ENCODE measurements around the gene TEDC1.

Gene TEDC1

DNA sequence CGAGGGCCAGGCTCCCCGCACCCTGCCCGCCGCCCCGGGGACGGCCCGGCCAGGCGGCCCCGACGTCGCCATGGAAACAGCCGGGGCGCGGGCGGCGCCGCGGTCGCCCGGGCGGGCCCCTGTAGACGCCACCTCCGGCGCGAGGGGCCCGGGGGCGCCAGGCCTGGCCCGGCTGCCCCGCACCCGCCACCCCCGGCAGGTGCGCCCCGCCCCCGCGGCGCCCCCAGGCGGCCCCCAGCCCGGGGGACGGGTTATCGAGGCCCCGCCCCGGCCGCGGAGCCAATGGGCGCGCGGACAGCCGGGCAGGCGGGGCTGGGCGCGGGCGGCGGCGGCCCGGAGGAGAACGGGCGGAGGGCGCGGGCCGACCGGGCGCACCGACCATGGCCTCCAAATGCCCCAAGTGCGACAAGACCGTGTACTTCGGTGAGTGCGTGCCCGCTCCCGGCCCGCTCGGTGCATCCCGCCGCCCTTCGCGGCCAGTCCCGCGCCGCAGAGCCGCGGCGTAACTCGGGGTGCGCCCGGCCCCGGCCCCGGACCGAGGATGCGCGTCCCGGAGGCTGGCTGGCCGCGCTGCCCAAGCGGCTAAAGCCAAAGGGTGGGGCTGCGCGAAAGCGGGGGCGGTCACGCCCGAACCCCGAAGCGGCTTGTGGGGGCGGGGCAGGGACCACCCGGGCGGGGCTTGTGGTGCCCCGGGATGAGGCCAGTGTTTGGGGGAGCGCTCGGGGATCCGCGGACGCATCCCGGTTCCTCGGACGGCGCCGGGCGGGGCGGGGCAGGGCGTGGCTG, 16.4 kb upstream of the TEDC1 start, which contains the start of gene CRIP2:
Gene CRIP2, plus strand, starts transcription at position 339 of the 786 bp plus-strand sequence. Its CDS starts 42 bp downstream, at position 381.
- DNase-seq, result peak in 3 of 5 donors; percentile 53 to 75 (median 58)

DNA sequence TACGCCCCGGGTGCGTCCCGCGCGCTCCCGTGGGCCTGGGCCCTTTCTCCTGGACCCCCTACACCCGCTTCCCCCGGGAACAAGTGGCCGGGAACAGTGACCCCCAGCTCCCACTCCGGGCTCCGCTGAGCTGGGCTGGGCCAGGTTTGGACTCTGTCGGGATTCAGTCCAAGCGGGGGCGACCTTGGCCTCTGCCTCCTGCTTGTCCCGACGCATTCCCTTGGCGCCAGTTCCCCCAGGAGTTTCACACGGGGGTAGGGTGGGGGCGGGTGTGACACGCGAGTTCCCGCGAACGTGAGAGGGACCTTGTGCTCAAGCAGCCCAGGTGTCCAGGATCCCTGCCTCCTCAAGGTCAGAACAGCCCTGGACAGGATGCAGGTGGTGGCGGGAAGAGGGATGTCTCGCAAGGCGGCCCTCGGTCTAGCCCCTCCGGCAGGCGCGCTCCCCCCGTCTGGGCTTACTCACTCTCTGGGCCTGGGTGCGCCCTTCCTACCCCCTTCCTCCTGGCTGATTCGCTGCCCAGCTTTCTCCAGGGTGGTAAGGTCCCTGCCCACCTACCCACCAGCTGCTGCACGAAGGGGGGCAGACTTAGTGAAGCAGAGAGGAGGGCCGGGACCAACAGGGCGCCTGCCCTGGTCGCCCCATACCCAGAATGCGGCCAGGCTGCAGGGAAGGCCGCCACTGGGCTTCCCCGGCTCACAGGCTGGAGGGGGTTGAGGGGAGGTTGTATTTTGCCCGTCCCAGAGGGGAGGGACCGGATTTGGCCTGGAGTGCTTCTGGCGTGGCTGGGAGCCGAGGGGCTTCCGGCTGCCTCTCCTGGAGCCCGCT, 15.6 kb upstream of the TEDC1 start:
- DNase-seq, result no peak

- DNase-seq, result no peak
Measured at GRCh38 chr14:105476097-105476830, 14.8 kb upstream of the TEDC1 start.

DNA sequence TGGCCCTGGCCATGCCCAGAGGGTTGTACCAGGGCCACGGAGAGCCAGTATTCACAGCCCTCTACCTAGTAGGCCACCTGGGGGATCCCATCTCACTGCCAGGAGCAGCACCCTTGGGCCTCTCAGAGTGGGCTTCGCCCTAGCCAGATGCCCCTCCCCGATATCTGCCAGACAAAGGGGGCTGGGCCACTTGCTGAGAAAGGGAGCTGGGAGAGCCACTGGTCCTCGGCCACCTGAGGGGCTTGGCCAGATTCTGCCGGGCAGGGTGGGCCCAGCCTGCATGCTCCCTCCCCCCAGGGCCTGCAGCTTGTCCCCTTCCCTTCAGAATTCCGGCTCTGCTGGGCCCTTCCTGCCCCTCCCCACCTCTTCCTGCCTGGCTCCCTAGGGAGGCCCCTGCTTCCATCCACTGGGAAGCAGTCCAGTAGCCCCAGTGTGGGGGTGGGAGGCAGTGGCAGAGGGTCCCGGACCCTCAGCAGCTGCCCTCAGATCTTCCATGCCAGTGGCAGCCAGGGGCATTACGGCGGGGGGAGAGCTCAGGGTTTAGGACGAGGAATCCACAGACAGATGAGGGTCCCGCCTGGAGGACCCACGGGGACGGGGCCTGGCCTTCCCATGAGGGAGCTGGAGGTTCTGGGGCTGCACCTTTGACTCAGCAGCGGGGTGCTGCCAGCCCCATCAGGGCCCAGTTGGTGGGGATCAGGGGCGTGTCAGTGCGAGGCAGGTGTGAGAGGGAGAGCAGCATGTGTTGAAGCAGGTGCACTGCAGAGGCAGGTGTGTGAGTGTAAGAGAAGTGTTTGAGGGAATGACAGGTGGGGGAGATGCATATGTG, 14.0 kb upstream of the TEDC1 start:
- DNase-seq, result no peak

DNA sequence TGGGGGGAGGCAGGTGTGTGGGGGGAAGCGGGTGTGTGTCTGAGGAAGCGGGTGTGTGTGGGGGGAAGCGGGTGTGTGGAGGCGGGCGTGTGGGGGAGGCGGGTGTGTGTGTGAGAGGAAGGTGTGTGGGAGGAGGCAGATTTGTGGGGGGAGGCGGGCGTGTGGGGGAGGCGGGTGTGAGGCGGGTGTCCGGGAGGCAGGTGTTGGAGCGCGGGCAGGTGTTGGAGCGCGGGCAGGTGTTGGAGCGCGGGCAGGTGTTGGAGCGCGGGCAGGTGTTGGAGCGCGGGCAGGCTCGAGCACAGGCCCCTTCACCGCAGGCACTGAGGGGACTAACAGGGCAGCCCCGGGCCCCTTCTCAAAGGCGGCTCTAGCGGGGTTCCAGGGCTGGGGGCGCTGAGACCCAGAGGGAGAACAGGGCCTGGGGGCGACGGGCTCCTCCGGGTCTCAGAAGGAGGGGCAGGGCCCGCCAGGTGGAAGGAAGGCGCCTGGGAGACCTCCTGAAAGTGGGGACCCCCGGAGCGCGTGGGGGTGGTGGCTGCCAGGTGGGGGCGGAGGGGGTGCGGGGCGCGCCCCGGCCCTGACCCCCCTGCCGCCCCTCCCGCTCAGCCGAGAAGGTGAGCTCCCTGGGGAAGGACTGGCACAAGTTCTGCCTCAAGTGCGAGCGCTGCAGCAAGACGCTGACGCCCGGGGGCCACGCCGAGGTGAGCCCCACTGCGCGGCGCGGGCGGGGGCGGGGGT, 13.2 kb upstream of the TEDC1 start:
- peak in 4 of 5 donors; percentile 72 to 83 (median 80) for DNase-seq

DNA sequence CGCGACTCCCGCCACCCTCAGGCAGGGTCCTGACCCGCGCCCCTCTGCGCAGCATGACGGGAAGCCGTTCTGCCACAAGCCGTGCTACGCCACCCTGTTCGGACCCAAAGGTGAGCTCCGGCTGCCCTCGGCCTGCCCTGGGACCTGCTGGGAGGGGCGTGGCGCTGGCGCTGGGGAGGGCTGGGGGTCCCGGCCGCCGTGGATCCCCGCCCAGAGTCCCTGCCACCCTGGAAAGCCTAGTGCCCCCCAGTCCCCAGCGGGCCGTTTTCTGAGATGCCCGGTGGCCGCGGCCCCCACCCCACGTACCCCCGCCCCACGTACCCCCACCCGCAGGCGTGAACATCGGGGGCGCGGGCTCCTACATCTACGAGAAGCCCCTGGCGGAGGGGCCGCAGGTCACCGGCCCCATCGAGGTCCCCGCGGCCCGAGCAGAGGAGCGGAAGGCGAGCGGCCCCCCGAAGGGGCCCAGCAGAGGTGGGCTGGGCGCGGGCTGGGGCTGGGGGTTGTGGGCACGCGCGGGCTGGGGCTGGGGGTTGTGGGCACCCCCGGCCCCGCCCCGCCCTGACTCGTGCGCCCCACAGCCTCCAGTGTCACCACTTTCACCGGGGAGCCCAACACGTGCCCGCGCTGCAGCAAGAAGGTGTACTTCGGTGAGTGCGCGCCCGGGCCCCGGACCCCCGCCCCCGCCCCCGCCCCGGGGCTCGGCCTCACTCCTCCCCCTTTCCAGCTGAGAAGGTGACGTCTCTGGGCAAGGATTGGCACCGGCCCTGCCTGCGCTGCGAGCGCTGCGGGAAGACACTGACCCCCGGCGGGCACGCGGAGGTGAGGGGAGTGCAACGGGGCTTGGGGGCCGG, 12.4 kb upstream of the TEDC1 start:
- DNase-seq, result peak in 3 of 5 donors; percentile 50 to 67 (median 55)

DNA sequence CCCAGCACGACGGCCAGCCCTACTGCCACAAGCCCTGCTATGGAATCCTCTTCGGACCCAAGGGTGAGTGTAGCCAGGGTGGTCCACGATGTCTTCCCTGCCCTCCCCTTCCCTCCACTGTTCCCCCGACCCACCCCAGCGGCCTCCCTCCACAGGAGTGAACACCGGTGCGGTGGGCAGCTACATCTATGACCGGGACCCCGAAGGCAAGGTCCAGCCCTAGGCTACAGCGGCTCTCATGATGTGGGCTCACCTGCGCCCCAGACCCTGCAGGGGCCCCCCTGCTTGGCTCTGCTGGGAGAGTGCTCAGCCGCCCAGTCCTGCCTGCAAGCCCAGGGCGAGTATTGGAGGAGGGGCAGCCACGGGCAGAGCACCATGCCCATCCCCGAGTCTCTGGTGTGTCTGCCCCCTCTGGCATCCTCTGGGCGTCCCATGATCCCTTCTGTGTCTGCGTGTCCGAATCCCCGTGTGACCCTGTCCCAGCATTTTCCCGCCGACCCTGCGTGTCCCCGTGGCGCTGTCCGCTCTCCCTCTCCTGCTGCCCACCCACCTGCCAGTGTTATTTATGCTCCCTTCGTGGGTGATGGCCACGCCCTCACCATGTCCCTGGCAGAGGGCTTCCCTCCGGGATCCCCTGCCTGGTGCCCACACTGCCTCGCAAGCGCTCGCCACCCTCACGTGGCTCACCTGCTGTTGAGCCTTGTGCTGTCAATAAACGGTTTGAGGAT, 11.5 kb upstream of the TEDC1 start:
- DNase-seq, result no peak

DNA sequence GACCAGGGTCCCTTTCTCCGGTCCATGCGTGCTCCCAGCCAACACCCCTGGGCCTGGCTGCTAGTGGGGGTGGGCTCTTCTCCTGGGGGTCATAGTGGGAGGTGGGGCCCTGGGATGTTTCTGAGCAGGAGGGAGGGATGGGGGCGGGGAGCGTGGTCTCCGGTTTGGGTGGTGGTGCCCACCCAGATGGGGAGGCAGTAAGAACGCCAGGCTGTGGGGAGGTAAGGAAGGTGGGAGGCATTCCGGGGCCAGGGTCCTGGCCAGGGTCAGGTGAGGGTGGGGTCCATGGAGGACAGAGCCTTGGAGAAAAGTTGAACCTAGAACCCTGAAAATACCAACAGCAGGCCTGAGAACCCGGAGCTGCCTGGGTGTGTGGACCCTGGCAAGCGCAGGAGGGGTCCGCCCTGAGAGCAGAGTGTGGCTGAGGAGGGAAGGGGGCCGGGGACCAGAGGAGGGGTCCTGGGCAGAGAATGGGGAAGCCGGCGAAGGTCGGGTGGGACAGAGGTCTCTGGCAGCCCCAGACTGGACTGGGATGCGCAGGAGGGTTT, 10.8 kb upstream of the TEDC1 start:
- DNase-seq, result no peak

DNA sequence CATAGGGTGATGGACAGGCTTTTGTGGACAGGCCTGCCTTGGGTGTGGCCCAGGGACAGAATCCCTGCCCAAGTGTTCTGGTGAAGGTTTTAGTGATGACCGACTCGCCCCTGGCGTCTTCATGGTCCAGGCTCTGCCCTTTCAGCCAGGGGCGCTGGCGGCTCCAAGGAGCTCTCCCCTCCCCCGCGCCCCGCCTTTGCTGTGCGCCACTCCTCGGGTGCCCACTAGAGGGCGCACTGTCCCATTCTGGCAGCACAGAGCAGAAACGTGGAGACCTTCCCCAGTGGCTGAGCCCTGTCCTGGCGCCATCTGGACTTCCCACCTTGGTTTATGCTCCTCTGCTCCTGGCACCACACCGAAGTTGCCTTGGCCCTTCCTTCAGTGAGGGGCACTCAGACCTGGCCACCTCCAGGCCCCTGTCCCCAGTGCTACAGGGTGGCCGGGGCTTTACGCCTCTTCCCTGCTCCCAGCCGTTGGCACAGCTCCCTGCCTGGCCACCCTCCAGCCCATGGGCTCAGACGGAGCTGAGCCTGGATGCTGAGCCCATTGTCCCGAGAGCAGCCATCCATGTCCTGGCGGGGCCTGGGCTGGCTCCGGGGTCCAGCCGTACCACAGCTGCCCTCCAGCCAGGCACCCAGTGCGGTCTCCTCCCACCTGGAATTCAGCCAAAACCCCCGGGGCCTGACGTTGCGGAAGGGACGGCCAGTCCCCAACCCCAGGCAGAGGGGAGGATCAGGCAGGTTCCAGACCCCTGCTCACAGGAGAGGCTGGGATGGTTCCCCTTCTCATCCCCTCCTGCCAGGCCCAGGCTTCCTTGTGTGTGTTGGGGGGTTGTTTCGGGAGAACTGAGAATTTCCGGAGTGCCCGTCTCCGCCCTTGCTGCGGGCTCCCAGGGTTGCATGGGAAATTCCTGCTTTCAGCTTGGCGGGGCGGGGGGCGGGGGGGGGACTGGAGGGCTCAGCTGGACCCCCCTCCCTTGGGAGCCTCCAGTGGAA, 9.9 kb upstream of the TEDC1 start:
- DNase-seq, result peak; percentile 76 to 89 (median 86)

DNA sequence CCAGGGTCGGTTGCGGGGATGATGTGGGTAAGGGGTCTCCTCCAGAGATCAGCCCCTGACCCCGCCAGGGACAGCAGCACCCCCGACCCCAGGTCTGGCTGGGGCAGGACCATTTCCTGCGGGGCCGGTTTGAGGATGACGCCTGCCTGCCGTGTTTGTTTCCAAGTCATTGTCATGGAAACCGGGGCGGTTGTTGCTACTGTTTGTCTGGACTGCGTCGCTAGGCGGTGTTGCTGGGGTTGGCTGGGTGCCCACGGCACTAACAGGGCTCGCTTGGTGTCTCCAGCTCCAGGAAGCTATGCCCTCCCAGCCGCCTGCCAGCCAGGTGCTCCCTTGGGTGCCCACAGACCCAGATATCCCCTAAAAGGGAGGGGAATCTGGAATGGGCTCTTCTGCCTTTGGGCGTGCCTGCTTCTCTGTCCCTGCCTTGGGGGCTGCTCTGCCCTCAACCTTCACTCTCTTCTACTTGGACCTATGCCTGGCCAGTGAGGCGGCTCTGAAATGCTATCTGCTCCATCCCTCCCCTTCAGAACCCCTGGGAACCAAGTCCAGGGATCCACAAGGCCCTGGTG, 9.1 kb upstream of the TEDC1 start:
- DNase-seq, result peak; percentile 95 to 97 (median 96)

DNA sequence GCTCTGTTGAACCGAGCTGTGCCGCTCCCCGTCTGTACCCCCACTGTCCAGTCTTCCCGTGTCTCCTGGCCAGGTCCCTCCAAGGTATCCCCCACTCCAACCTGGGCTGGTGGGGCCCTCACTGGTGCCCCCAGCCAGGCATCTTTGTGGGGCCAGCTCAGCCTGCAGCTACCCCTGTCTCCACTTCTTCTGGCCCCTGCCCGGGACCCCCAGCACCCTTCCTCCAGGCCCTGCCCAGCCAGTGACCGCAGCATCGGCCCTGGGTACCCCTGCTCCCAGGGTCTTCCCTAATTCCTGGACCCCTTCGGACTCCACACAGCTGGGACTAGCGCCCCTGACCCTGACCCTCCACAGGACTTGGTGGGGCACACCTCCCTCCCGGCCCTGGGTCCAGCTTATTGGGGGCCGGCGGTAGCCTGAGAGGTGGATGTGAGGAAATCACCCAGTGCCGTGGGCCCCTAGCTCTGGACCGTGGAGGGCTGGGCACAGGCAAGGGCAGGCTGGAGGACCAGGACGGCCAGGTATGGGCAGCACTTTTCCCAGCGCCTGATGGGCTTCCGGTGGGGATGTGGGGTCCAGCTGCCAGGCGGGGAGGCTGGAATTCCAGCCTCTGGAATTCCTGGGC, 8.4 kb upstream of the TEDC1 start:
- no peak for DNase-seq

GRCh38 chr14:105483300-105484068, 7.6 kb upstream of the TEDC1 start:
- no peak for DNase-seq

- DNase-seq, result peak in 3 of 5 donors; percentile 33 to 65 (median 49)
Measured at GRCh38 chr14:105484069-105484996, 6.7 kb upstream of the TEDC1 start.

DNA sequence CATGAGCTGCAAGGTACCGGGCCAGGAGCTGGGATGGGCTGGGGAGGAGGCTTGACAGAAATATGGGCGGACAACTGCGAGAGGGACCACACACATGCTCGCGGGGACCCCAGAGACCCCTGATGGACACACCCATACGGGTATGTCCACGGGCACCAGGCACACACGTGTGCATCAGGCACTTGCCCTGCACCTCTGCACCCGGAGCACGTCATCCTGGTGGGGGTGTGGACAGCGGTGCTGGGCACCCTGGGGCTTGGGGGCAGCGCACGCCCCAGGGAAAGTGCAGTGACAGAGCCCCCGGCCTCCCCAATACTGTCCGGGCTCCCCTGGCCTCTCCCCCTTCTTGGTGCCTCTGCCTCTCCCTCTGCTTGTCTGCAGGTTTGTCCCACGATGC, 6.1 kb upstream of the TEDC1 start:
- DNase-seq, result no peak

DNA sequence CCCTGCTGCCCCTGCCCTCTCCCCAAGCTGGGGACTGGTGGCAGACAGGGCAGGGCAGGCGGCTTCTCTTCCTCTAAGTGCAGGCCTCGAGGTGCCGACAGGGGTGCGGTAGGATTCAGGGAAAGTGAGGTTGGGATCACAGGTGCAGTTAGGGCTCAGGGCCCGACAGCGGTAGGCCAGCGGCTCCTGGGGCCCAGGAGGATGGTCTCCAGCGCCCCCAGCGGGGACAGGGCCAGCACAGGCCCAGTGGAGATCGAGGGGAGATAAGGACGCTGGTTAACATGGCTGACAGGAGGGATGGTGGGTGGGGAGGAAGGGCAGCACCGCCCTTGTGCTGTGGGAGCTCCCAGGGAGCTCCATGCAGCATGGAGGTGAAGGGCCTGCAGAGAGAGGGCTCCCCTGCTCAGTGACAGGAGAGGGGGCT, 5.3 kb upstream of the TEDC1 start:
- DNase-seq, result peak; percentile 46 to 66 (median 56)

All from T-helper 1 cell (primary cell).